CD4-positive, alpha-beta T cell treated with Interleukin-21 for 1 hour (primary cell): ENCODE results near the gene NPAS3.

Experiments used
- DNase-seq: peaks from one replicate; pipeline ENCODE4 v3.0.0-alpha.2; 2020

Gene NPAS3

DNA sequence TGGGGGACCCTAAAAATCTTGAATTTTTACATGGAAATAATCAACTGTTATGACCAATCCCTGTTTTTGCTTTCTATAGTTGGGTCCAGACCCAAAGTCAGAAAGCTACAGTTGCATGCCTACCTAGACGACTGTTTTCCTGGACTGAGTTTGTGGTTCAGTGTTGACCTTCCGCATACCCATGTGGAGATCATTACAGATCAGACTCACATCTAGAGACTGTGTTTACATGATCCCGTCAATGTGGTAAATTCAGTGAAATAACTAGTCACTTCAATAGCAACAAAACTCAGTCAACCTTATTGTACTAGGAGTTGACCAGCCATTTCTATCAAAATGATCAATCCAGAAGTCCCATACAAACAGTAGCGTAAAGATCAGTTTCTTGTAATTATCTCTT is 754.6 kb downstream of the NPAS3 start:
- no peak for DNase-seq

DNA sequence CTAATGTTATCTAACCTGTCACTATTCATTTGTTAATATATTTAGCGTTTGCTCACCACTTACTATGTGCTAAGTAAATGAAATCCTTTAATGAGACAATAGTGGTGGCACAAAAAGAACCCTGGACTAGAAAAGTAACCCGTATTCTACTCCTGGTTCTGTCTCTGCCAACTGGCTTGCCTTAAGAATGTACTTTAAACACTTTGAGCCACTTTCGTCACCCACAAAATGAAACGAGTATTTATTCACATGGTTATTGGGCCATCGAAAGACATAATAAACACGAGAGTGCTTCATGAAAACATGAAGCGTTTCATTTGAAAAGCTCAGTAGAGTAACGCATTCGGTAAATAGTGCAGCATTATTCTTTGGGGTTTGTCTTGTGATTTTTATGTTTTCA is 757.5 kb downstream of the NPAS3 start:
- no peak for DNase-seq

GRCh38 chr14:33699300-33699983 is 760.8 kb downstream of the NPAS3 start:
- no peak for DNase-seq

DNA sequence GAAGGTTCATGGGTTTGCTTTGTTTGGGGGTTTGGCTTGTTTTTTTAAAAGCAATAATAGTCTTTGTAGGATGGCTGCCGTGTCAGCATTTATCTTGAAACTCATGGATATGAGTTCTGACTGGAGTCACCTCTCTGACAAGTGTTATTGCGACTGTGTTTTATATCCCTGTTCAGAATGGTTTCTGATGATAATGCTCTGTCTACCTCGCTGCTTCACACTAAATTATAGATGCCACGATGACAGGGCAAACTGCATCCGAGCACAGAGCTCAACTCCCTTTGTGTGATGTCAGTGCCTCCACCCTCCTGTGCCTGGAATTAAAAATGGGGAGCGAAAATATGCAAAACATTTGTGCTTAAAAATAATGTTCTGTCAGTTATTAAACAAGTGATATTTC is 761.4 kb downstream of the NPAS3 start:
- DNase-seq: no peak

DNA sequence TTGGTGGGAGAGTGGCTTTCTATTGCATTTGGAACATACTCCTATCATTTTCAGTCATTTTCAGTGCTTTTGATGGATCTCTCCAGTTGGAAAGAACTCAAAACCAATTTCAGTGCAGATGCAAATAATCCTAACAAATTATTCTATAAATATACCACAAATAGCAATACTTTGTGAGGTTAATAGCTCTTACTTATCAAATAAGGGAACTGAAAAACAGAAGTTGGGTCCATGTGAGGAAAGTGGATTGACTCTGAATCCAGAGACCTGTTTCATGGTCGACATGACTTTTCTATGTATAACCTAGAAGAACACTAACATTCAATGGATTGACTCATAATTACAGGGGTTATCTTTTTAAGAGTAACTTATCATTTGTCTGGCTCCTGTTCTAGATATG is 763.6 kb downstream of the NPAS3 start:
- no peak for DNase-seq

DNA sequence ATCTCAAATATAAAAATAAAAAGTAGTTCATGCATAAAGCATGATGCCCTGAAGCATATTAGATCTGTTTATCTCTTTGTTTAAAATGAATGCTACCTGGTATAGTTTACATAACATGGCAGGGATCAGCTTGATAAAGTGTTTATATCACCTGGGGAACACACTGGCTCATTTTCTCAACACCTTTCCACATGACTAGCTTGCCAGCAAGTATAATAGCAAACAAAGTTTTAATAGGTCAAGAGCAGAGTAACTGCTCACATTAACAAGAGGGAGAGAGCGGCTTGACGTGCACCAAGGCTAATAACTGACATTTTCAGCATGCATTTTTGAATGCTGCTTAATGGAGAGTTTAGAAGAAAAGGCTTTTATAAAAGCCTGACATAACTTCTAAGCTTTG is 765.8 kb downstream of the NPAS3 start:
- DNase-seq: no peak

GRCh38 chr14:33705490-33705889 is 766.8 kb downstream of the NPAS3 start:
- no peak for DNase-seq

GRCh38 chr14:33707716-33708115 is 769.0 kb downstream of the NPAS3 start:
- DNase-seq: no peak

DNA sequence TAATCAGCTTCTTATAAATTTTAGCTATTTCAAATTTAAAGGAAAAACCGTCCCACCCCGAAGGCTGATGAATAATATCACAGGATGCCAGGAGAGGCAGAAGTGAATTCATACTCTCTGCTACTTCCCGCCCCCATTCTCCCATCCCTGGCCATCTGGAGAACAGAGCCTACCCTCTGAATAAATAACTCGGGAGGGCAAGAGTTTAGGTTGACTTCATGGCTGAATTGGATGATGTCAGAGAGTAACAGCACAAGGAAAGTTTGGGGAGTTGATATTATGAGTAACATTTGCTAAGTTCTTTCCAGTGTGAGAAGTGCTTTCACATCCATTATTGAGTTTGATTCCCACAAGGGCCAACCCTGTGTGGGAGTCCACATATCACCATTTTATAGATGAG is 770.6 kb downstream of the NPAS3 start:
- DNase-seq: no peak

- no peak for DNase-seq
These were observed 771.0 kb downstream of the NPAS3 start for GRCh38 chr14:33709711-33710110.

- no peak for DNase-seq
These were observed 771.6 kb downstream of the NPAS3 start for GRCh38 chr14:33710273-33710672.

GRCh38 chr14:33711194-33711593 is 772.5 kb downstream of the NPAS3 start:
- no peak for DNase-seq

DNA sequence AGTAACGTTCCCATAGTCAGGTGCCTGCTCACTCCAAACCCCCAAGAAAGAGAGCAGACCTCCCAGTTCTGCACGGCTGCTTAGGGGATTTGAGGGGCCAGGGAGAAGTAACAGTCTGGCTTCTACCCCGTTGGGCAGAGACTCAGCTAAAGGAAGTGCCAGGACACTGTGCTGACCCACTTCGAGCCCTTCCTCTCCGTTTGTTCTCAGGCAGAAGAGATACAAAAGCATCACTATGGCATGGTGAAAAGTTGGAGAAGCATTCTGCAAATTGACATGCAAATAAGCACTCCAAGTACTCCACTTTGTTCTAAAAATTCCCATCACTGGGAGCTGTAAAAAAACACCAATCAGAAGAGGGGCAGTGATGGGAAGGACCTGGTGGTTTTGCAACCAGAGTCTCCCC is 773.1 kb downstream of the NPAS3 start:
- DNase-seq: no peak

DNA sequence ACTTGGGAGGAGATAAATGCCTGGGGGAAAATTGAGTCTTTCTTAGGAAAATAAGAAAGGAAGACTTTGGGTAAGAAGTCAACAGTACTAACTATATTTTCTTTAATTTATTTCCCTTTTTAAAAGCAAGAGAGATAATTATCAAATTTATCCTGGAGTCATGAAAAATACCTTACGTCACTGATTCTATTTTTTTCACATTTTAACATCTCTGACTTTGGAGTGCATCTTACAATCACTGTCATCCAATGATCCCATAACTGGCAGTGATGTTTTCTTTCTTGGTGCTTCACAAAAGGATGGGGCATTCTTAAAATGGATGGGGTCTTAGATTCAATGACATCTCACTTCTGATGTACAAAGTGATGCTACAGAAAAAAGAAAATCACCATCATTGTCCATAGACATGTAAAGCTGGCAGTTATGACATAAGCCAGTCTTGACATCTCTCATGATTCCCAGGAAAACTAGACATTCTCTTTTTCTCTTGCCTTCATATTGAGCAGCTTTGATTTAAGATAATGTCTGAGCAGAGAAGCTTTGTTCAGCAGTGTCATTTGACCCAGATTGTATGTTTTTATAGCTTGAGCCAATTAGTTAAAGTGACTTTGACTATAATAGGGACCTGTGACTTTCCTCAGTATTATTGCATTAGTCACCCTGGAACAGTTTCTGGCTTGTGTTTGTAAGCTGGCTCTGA is 776.0 kb downstream of the NPAS3 start:
- DNase-seq: no peak

- no peak for DNase-seq
These were observed 776.5 kb downstream of the NPAS3 start for GRCh38 chr14:33715227-33715528.

- DNase-seq: no peak
These were observed 778.2 kb downstream of the NPAS3 start for GRCh38 chr14:33716921-33717320.

DNA sequence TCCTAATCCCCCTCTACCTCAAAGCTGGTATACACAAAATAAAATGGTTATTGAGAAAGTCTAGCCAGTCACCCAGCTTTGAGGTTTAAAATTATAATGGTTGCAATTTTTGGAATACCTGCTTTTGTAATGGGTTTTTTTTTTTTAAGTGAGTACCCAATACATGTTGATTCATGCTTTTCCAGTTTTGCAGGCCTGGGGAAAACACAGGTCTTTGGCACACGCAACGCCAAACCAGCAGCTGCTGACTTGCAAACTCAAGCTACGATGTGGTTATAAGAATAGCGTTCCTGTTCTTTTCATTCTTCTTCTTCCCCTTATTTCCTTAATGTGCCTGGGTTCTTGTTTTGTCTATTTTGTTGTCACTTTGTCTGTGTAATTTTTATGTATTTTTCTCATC is 779.2 kb downstream of the NPAS3 start:
- no peak for DNase-seq

DNA sequence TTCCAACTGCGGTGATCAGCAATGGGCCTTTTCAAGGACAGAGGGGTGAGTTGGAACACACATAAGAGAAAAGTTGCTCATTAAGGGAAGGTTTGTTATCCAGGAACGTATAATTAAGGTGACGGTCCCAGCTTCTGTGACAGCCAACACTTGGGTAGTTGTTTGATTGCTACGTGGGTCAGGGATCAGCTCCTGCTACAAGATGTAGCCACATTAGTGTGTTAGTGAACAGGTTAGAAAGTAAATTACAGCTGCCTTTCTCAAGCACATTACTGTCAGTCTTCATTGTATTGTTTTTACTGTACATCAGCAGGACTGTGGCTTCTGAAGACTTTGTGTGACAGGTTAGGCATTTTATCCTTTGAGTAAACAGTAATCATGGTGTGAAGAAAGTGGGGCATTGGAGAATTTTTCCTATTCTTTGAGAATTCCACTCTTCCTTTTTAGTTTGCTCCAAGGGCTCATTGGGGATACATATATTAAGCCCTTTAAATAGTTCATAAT is 781.7 kb downstream of the NPAS3 start:
- no peak for DNase-seq

DNA sequence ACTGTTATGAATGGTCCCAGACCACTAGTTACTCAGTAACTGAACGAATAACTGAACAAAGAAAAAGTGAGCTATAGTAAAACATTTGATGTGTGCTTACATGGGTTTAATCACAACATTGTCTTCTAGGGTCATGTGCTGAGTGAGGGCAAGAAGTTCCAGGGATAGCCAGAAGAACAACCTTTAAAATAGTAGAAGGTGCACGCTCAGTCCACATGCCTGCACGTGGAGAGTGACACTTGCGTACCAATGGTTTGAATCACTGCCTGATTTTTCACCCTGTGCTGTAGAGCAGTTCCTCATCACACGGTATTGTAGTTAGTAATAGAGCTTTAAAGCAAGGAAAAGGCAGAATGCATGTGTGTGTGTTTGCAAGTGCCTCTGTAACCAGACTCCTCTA is 788.0 kb downstream of the NPAS3 start:
- no peak for DNase-seq

- no peak for DNase-seq
These were observed 788.9 kb downstream of the NPAS3 start for GRCh38 chr14:33727606-33728005.

DNA sequence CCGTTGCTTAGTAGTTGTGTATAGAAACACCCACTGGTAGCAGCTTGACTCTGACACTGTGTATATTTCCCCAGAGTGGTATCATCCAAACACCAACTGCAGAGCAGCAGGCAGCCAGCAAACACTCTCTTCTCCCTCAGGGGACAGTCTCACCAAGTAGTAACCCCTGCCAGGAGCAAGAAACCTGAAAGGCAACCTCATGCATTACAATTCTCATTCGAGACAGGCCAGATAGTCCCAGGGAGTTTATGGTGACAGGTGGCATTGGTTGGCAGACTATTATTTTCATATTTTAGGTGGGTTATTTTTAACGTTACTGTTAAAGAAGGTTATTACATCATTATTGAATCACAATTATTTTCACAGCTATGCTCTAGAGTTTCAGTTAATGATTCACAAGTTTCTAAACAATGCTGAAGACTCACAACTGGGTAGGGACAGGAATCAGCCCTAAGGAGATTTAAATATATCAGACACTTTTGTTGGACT is 789.4 kb downstream of the NPAS3 start:
- DNase-seq: no peak

GRCh38 chr14:33730156-33730555 is 791.5 kb downstream of the NPAS3 start:
- DNase-seq: no peak

DNA sequence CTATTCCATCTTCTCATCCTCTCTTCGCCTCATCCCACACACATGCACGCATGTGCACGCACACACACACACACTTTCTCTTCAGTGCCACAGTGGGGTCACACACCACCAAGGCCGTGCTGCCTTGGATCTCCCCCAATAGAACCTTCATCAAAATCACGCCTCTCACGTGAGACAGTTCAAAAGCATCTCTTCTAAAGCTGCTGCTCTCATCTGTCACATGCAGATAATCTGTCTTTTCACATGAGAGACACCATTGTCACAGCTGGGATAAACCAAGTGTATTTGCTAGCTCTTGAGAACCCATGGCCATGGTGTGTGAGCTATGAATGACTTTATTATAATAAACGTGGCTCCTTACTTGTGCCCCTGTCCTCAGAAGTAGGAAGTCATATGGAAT is 793.5 kb downstream of the NPAS3 start:
- DNase-seq: no peak

DNA sequence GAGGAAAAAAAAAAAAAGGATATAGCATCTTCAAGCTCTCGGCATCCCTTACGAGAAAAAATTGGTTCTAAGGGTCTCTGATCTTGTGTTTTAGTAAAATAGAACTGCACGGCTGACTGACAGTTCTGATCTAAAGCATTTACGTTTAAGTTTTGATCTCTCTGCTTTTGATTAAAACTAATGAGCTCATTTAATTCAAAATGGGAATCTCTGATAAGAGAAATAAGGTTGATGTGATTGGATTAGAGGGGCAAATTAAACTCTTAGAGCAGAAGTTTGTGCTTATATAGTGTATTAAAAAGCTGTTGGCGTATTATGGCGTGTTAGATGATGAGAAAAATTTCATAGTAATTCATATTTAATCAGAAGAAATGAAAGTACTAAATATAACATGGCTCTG is 794.6 kb downstream of the NPAS3 start:
- no peak for DNase-seq

- no peak for DNase-seq
These were observed 795.0 kb downstream of the NPAS3 start for GRCh38 chr14:33733721-33734120.
